RWPE2 (cell line): ENCODE measurements around the gene STX18.
"Not testable (repeated sequence)": the region's sequence is repeated elsewhere in the genome, so short reads cannot be mapped to it uniquely, and the experiment has no call there.

Experiments
- ATAC-seq: fragments of 200-7000 bp; cut with Tn5 transposase; 3 replicates; pipeline ENCODE4 v1.9.1; 2021; ENCODE audit warnings: low read depth
- DNase-seq: peaks from one replicate; pipeline ENCODE4 v3.0.0-alpha.2; 2020; ENCODE audit warnings: low spot score
- H3K27ac ChIP-seq: fragments of 450-650 bp; 2 replicates; pipeline ENCODE4 v1.5.1; 2017; ENCODE audit warnings: mild to moderate bottlenecking; ENCODE audit not compliant: poor library complexity, severe bottlenecking
- H3K27me3 ChIP-seq: fragments of 250-450 bp; sonication (Bioruptor Pico); 2 replicates; pipeline ENCODE4 v1.5.1; 2021; ENCODE audit warnings: mild to moderate bottlenecking, moderate library complexity; ENCODE audit not compliant: insufficient read depth, poor library complexity, severe bottlenecking
- H3K36me3 ChIP-seq: fragments of 250-450 bp; sonication (Bioruptor Pico); 2 replicates; pipeline ENCODE4 v1.5.1; 2020; ENCODE audit warnings: low read depth, mild to moderate bottlenecking, moderate library complexity
- H3K4me1 ChIP-seq: fragments of 250-450 bp; sonication (Bioruptor Pico); 2 replicates; pipeline ENCODE4 v1.5.1; 2021; ENCODE audit warnings: mild to moderate bottlenecking, moderate library complexity; ENCODE audit not compliant: insufficient read depth, poor library complexity, severe bottlenecking
- H3K4me3 ChIP-seq: fragments of 250-450 bp; sonication (Bioruptor Pico); 2 replicates; pipeline ENCODE4 v1.5.1; 2021; ENCODE audit warnings: mild to moderate bottlenecking, moderate library complexity; ENCODE audit not compliant: severe bottlenecking
- H3K9me3 ChIP-seq: fragments of 250-450 bp; sonication (Bioruptor Pico); 2 replicates; pipeline ENCODE4 v1.5.1; 2021; ENCODE audit warnings: mild to moderate bottlenecking, moderate library complexity; ENCODE audit not compliant: severe bottlenecking
- TF ChIP-seq, protein P1 (sequence below): fragments of 450-650 bp; IDR thresholded peaks from one replicate; pipeline ENCODE4 v1.5.1; 2017; ENCODE audit warnings: mild to moderate bottlenecking, moderate library complexity; ENCODE audit not compliant: poor library complexity, severe bottlenecking

The STX18 gene

GRCh38 chr4:4559596-4559995 lies 17.7 kb upstream of the STX18 start:
- Histone ChIP-seq H3K4me3 (no peak overlapping the region), H3K27me3 (no peaks in the 10 kb centered on the region), H3K27ac (no peak overlapping the region), H3K4me1 (no peaks in the 10 kb centered on the region), H3K9me3 (no peaks in the 10 kb centered on the region), H3K36me3 (peaks cover 5% of the 10 kb centered on the region; the same call in 1 of the 2 replicates)
- ATAC-seq, result no peak
- no peak for DNase-seq
- TF ChIP-seq, protein P1, sequence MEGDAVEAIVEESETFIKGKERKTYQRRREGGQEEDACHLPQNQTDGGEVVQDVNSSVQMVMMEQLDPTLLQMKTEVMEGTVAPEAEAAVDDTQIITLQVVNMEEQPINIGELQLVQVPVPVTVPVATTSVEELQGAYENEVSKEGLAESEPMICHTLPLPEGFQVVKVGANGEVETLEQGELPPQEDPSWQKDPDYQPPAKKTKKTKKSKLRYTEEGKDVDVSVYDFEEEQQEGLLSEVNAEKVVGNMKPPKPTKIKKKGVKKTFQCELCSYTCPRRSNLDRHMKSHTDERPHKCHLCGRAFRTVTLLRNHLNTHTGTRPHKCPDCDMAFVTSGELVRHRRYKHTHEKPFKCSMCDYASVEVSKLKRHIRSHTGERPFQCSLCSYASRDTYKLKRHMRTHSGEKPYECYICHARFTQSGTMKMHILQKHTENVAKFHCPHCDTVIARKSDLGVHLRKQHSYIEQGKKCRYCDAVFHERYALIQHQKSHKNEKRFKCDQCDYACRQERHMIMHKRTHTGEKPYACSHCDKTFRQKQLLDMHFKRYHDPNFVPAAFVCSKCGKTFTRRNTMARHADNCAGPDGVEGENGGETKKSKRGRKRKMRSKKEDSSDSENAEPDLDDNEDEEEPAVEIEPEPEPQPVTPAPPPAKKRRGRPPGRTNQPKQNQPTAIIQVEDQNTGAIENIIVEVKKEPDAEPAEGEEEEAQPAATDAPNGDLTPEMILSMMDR, result no peak

- TF ChIP-seq, protein P1, result no peak
- no peaks in the 10 kb centered on the region for H3K9me3 ChIP-seq
- no peak for ATAC-seq
- no peaks in the 10 kb centered on the region for H3K4me1 ChIP-seq
- H3K36me3 ChIP-seq, result peaks cover 5% of the 10 kb centered on the region; the same call in 1 of the 2 replicates
- DNase-seq, result no peak
- no peak overlapping the region for H3K4me3 ChIP-seq
- H3K27me3 ChIP-seq, result no peaks in the 10 kb centered on the region
- H3K27ac ChIP-seq, result no peak overlapping the region
These were observed 17.0 kb upstream of the STX18 start for GRCh38 chr4:4558881-4559280.

DNA sequence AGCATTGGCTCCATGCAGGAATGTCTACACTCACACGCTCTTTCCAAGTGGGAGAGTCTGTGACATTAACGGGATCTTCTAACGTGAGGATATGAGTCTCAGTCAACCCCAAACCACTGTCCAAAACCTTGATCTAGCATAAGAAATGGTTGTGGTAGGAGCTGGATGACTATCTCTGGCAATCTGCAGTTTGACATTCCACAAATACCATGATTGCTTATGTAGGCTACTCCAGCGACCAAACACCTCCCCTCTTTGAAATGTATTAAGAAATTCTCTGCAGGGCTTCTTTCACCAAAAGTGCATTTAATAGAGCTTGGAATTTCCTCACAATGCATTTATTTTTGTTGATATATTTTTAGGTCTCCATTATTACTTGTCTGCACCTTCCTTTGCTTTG lies 14.1 kb upstream of the STX18 start:
- ATAC-seq (no peak), DNase-seq (no peak)
- Histone ChIP-seq H3K36me3 (peaks cover 9% of the 10 kb centered on the region; the same call in 1 of the 2 replicates), H3K27ac (no peak overlapping the region), H3K4me1 (no peaks in the 10 kb centered on the region), H3K27me3 (no peaks in the 10 kb centered on the region), H3K9me3 (no peaks in the 10 kb centered on the region), H3K4me3 (no peak overlapping the region)
- TF ChIP-seq, protein P1, result no peak

DNA sequence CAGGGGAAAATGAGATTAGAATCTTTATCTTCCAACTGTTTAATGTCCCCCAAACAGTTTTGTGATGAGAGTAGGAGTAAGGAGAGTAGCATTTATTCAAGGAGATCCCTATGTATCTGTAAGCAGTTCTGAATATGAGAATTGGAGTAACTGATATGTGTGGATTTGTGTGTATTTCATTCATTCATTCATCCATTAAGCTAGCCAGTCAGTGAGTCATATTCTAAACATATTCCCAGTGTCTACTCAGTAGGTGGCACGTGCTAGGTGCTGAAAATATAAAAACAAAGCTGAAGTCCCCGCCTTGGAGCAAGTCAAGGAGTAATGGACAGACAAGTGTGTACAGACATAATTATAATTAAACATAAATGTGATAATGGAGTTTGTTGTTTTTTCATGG lies 12.4 kb upstream of the STX18 start:
- no peaks in the 10 kb centered on the region for H3K4me1 ChIP-seq
- no peak overlapping the region for H3K27ac ChIP-seq
- H3K4me3 ChIP-seq, result no peak overlapping the region
- peaks cover 16% of the 10 kb centered on the region; the same call in 1 of the 2 replicates for H3K36me3 ChIP-seq
- H3K9me3 ChIP-seq, result no peaks in the 10 kb centered on the region
- no peak for DNase-seq
- ATAC-seq, result no peak
- no peaks in the 10 kb centered on the region for H3K27me3 ChIP-seq
- TF ChIP-seq, protein P1, result no peak

DNA sequence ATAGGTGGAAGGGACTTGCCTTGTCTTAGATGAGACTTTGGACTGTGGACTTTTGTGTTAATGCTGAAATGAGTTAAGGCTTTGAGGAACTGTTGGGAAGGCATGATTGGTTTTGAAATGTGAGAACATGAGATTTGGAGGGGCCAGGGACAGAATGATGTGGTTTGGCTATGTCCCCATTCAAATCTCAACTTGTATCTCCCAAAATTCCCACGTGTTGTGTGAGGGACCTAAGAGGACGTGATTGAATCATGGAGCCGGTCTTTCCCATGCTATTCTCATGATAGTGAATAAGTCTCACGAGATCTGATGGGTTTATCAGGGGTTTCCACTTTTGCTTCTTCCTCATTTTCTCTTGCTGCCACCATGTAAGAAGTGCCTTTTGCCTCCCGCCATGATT lies 10.2 kb upstream of the STX18 start:
- H3K36me3 ChIP-seq, result peaks cover 16% of the 10 kb centered on the region
- not testable (repeated sequence) for DNase-seq, ATAC-seq, H3K4me1 ChIP-seq, H3K4me3 ChIP-seq, H3K9me3 ChIP-seq, H3K27me3 ChIP-seq, H3K27ac ChIP-seq

DNA sequence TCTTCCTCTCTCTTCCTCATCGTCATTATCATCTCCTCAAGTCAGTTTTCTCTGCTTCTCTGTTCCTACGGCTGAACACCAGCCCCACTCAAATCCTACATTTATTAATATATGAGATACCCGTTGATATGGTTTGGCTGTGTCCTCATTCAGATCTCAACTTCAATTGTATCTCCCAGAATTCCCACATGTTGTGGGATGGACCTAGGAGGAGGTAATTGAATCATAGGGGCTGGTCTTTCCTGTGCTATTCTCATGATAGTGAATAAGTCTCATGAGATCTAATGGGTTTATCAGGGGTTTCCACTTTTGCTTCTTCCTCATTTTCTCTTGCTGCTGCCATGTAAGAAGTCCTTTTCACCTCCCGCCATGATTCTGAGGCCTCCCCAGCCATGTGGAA lies 8.3 kb upstream of the STX18 start:
- not testable (repeated sequence) for H3K27me3 ChIP-seq, H3K9me3 ChIP-seq, DNase-seq, H3K4me3 ChIP-seq, H3K4me1 ChIP-seq, ATAC-seq, H3K27ac ChIP-seq
- peaks cover 25% of the 10 kb centered on the region for H3K36me3 ChIP-seq
